Omental fat pad (tissue), 4 donors: ENCODE measurements around the gene SPTBN4. TPM values are rescaled to one million over a fixed set of nuclear protein-coding genes. Genes with fewer than 3 reads are reported as not detected.

Experiments used
- ATAC-seq: fragments of 150-250 bp; one replicate; pipeline ENCODE4 v1.9.1; 2016; ENCODE audit warnings: mild to moderate bottlenecking, moderate library complexity; ENCODE audit not compliant: low FRiP score
- DNase-seq: peaks from one replicate; pipeline ENCODE4 v3.0.0-alpha.2; 2019; ENCODE audit warnings: low spot score
- total RNA-seq, 4 donors: library from RNA; depleted of rRNA; stranded (reverse); fragments of >200 nt; gene quantifications; one replicate each; pipeline ENCODE4 v1.1.0, GENCODE V29; 2016
- TF ChIP-seq, protein P1 (sequence below), 3 donors: fragments of 450-650 bp; IDR thresholded peaks; one replicate each; pipeline ENCODE4 v1.5.1; 2016 to 2017; ENCODE audit warnings: antibody characterized with exemption in 3 of 3, mild to moderate bottlenecking in 3 of 3, moderate library complexity in 2 of 3

SPTBN4 gene
- total RNA-seq, 4 donors from 2014 or later: 1.4 to 3.2 (median 3.0) TPM

DNA sequence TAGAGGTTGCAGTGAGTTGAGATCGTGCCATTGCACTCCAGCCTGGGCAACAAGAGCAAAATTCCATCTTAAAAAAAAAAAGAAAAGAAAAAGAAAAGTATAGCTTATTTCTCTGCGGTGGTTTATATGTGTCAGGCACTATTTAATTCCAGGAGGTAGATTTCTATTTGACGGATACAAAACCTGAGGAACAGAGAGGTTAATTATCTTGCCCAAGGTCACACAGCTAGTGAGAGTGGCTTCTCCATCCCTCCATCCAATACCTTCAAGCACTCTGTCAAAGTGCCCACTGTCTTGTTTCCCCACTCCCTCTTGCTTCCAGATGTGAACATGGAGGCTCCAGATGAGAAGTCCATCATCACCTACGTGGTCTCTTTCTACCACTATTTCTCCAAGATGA lies 34.8 kb downstream of the SPTBN4 start:
- TF ChIP-seq, protein P1, sequence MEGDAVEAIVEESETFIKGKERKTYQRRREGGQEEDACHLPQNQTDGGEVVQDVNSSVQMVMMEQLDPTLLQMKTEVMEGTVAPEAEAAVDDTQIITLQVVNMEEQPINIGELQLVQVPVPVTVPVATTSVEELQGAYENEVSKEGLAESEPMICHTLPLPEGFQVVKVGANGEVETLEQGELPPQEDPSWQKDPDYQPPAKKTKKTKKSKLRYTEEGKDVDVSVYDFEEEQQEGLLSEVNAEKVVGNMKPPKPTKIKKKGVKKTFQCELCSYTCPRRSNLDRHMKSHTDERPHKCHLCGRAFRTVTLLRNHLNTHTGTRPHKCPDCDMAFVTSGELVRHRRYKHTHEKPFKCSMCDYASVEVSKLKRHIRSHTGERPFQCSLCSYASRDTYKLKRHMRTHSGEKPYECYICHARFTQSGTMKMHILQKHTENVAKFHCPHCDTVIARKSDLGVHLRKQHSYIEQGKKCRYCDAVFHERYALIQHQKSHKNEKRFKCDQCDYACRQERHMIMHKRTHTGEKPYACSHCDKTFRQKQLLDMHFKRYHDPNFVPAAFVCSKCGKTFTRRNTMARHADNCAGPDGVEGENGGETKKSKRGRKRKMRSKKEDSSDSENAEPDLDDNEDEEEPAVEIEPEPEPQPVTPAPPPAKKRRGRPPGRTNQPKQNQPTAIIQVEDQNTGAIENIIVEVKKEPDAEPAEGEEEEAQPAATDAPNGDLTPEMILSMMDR (IDR thresholded peaks at IDR 0.05): no peak
- DNase-seq (no peak), ATAC-seq (no peak)

DNA sequence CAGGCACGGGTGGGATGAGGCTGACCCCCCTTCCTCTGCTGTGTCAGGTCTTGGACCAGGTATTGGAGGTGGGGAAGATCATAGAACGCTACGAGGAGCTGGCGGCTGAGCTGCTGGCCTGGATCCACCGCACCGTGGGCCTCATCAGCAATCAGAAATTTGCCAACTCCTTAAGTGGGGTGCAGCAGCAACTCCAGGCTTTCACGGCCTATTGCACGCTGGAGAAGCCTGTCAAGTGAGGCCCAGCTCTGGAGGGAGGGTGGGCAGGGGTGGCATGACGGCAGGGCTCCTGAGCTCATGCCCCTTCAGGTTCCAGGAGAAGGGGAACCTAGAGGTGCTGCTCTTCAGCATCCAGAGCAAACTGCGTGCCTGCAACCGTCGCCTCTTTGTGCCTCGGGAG lies 35.3 kb downstream of the SPTBN4 start:
- no peak for ATAC-seq
- DNase-seq: no peak
- TF ChIP-seq, protein P1 (IDR thresholded peaks at IDR 0.05): no peak

DNA sequence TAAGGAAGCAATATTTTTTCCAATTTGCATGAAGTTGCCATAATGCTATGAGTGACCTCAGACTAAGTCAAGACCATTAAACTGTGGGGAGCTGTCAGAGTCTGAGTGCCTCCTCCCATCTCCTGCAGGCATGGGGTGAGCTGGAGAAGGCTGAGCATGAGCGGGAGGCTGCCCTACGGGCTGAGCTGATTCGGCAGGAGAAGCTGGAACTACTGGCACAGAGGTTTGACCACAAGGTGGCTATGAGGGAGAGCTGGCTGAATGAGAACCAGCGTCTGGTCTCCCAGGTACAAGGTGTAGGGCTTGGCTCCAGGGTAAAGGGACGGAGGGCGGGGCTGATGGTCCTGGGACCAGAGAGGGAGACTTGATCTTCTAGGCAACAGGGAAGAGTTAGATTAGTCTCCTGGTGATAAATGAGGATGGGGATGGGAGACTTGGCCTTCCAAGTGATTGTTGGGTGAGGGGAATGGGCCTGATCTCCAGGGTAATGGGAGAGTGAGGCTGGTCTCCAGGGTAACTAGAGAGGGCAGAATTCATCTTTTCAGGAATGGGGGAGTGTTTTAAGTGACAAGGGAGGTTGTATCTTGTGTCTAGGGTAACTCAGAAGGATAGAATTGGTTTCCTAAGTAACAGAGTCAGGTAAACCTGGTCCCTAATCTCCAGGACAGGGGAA lies 36.0 kb downstream of the SPTBN4 start:
- no peak for ATAC-seq
- TF ChIP-seq, protein P1 (IDR thresholded peaks at IDR 0.05): no peak
- DNase-seq: no peak

DNA sequence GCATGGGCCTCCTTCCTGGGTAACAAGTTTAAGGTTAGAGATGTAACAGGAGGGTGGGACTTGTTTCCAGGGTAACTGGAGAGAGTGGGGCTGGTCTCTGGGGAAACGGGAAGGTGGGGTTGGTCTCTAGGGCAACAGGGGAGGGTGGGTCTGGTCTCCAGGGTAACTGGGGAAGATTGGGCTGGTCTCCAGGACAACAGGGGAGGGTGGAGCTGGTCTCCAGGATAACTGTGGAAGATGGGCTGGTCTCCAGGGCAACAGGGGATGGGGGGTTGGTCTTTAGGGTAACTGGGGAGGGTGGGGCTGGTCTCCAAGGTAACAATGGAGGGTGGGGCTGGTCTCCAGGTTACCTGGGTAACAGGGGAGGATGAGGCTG lies 36.5 kb downstream of the SPTBN4 start:
- DNase-seq: no peak
- ATAC-seq: no peak
- TF ChIP-seq, protein P1 (IDR thresholded peaks at IDR 0.05): no peak

DNA sequence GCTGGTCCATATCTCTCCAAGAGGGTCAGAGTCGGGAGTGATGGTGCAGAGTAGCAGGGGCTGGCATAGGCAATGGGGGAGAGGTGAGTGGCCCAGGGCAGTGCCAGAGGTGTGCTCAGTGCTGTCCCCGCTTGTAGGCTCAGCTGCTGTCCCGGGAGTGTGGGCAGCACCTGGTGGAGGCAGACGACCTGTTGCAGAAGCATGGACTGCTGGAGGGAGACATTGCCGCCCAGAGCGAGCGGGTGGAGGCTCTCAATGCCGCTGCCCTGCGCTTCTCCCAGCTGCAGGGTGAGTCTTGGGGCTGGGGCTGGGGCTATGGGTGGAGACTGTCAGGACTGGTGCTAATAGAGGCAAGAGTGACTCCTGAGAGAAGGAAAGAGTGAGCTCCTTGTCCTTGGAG lies 39.3 kb downstream of the SPTBN4 start:
- ATAC-seq (no peak), DNase-seq (no peak)
- TF ChIP-seq, protein P1 (IDR thresholded peaks at IDR 0.05): no peak

DNA sequence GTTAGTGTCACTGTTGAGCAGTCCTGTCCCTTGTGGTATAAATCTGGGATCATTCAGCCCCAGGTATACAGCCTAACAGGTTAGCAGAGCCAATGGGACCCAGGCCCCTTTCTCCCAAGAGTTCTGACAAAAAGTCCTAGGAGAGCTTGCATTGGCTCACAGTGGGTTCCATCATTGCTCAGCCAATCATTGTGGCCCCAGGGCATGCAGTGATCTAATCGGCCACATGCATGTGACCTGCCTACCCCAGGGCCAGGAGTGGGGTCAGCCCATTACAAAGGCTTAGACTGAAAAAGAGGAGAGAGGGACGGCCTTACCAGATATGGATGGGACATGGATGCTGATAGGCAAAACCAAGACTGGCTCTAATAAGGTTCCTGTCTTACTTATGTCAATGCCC lies 41.1 kb downstream of the SPTBN4 start:
- ATAC-seq (no peak), DNase-seq (no peak)
- TF ChIP-seq, protein P1 (IDR thresholded peaks at IDR 0.05): no peak

DNA sequence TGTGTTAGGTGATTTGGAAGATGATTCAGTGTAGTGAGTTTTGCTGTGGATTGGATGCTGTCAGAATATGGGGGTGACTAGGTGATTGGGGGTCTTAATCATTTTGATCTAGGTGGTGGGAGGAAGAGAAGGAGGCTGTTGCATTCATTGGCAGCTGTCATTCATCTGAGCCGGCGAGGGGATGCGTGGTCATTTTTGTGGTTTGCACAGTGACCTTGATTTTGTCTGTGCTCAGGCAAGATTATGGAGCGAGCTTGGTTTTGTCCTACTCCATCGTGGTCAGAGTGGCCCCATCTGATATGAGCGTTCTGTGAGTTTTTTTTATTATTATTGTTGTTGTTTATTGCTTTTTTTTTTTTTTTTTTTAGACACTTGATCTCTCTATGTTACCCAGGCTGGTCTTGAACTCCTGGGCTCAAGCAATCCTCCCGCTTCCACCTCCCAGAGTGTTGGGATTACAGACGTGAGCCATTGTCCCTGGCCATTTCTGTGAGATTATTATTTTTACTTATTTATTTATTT lies 42.0 kb downstream of the SPTBN4 start:
- no peak for ATAC-seq
- no peak for DNase-seq
- TF ChIP-seq, protein P1 (IDR thresholded peaks at IDR 0.05): no peak
